Testis (tissue), 3 donors: ENCODE results near the gene MRPS5. TPM values are rescaled to one million over a fixed set of nuclear protein-coding genes. Genes with fewer than 3 reads are reported as not detected.

ENCODE experiments used
- DNase-seq: peaks from one replicate; pipeline ENCODE4 v3.0.0-alpha.2; 2019
- H3K27ac ChIP-seq, 2 donors: fragments of 200-600 bp; sonication (generic); one replicate each; pipeline ENCODE4 v1.5.1; 2019
- H3K27me3 ChIP-seq: fragments of 200-600 bp; sonication (generic); one replicate; pipeline ENCODE4 v1.5.1; 2019
- H3K36me3 ChIP-seq: fragments of 200-600 bp; sonication (generic); one replicate; pipeline ENCODE4 v1.5.1; 2017; ENCODE audit warnings: low read depth; ENCODE audit errors: missing control alignments
- H3K4me1 ChIP-seq: fragments of 200-600 bp; sonication (generic); one replicate; pipeline ENCODE4 v1.5.1; 2019
- H3K4me3 ChIP-seq, 2 donors: fragments of 200-600 bp; sonication (generic); one replicate each; pipeline ENCODE4 v1.5.1; 2017 to 2019
- H3K9me3 ChIP-seq: fragments of 200-600 bp; sonication (generic); one replicate; pipeline ENCODE4 v1.5.1; 2017
- POLR2A ChIP-seq: fragments of 450-650 bp; IDR thresholded peaks from one replicate; pipeline ENCODE4 v1.6.1; 2017; ENCODE audit warnings: antibody characterized with exemption, mild to moderate bottlenecking, moderate library complexity
- WGBS, 2 donors: methylation state at CpG; one replicate each; pipeline ENCODE4 v1.1.5; 2018; 5-methylcytosine and 5-hydroxymethylcytosine counted together
- intact Hi-C: fragments of 100-400 bp; cut with DNase I; formaldehyde crosslinking; loops from one replicate; pipeline ENCODE4 v1.15.1; 2023; ENCODE audit warnings: low total_unique reads
- polyA plus RNA-seq: library from polyadenylated mRNA; stranded (reverse); fragments of 350-450 nt; fragmentation: Illumina TruSeq; extraction: RNeasy Lipid Tissue Mini Kit (QIAGEN cat#74804); gene quantifications from one replicate; pipeline ENCODE4 v1.2.3, GENCODE V29; 2014; ENCODE audit warnings: low read depth, low replicate concordance; ENCODE audit not compliant: insufficient read depth
- total RNA-seq, 2 donors: library from RNA; depleted of rRNA; stranded (reverse); fragments of >200 nt; gene quantifications; one replicate each; pipeline ENCODE4 v1.2.3, GENCODE V29; 2016
- TF ChIP-seq, protein P1 (sequence below), 3 experiments: fragments of 450-650 bp in 2 of 3; fragments of 200-600 bp in 1 of 3; sonication (generic) in 1 of 3; IDR thresholded peaks; one replicate each; pipeline ENCODE4 v1.5.1; 2016 to 2019; ENCODE audit warnings: antibody characterized with exemption in 3 of 3, mild to moderate bottlenecking in 2 of 3, moderate library complexity in 1 of 3

Gene MRPS5
- total and polyA plus RNA-seq, 3 donors from 2014 or later: 44.4 to 63.1 (median 59.3) TPM

DNA sequence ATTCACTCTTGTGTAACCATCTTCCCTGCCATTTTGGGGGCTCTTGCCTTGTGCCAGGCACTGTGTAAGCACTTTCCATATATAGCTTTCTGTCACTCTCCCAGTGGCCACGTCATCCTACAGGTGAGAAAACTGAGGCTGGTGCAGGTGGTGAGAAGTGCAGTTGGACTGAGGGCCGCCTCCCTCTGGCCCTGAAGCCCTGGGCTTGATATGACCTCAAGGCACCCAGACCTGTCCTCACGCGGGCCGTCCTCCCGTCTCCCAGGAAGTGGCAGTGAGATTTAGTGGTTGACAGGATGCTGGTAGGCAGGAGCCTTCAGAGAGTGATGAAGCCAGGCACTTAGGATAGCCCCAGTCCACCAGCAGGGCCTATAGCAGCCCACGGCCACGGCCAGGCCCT is 65.6 kb downstream of the MRPS5 start:
- Histone ChIP-seq H3K27ac (no peak overlapping the region), H3K4me3 (no peak overlapping the region), H3K36me3 (no peaks in the 10 kb centered on the region), H3K27me3 (no peaks in the 10 kb centered on the region), H3K9me3 (no peaks in the 10 kb centered on the region), H3K4me1 (peaks cover 4% of the 10 kb centered on the region)
- no peak for TF ChIP-seq POLR2A
- TF ChIP-seq, protein P1, sequence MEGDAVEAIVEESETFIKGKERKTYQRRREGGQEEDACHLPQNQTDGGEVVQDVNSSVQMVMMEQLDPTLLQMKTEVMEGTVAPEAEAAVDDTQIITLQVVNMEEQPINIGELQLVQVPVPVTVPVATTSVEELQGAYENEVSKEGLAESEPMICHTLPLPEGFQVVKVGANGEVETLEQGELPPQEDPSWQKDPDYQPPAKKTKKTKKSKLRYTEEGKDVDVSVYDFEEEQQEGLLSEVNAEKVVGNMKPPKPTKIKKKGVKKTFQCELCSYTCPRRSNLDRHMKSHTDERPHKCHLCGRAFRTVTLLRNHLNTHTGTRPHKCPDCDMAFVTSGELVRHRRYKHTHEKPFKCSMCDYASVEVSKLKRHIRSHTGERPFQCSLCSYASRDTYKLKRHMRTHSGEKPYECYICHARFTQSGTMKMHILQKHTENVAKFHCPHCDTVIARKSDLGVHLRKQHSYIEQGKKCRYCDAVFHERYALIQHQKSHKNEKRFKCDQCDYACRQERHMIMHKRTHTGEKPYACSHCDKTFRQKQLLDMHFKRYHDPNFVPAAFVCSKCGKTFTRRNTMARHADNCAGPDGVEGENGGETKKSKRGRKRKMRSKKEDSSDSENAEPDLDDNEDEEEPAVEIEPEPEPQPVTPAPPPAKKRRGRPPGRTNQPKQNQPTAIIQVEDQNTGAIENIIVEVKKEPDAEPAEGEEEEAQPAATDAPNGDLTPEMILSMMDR (IDR thresholded peaks at IDR 0.05): no peak
- 83 to 89% methylated on average over 7 to 8 of the region's 8 CpGs for WGBS, 2 donors
- intact Hi-C loops: no loop called here
- no peak for DNase-seq

DNA sequence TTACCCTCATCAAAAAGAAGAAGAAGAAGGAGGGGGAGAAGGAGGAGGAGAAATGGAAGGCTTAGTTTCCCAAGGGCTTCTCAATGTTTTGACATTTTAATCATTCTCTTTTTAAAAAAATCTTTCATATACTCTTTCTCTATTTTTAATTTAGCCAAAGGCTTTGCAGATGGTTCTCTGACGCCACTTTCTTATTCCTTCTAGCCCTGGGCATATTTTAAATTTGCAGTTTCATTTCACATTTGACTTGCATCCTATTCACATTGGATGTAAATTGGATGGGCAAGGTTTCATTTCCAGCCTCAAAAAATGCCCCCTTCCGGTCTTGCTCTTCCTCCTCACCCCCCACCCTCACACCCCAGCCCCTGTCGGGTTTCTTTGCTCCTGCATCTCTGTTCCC is 66.3 kb downstream of the MRPS5 start:
- 54 to 75% methylated on average over 3 of the region's 3 CpGs for WGBS, 2 donors
- TF ChIP-seq, protein P1 (IDR thresholded peaks at IDR 0.05): no peak
- TF ChIP-seq POLR2A: no peak
- Histone ChIP-seq H3K9me3 (no peaks in the 10 kb centered on the region), H3K4me1 (peaks cover 4% of the 10 kb centered on the region), H3K27me3 (no peaks in the 10 kb centered on the region), H3K4me3 (no peak overlapping the region), H3K36me3 (no peaks in the 10 kb centered on the region), H3K27ac (no peak overlapping the region)
- intact Hi-C loops: no loop called here
- no peak for DNase-seq

DNA sequence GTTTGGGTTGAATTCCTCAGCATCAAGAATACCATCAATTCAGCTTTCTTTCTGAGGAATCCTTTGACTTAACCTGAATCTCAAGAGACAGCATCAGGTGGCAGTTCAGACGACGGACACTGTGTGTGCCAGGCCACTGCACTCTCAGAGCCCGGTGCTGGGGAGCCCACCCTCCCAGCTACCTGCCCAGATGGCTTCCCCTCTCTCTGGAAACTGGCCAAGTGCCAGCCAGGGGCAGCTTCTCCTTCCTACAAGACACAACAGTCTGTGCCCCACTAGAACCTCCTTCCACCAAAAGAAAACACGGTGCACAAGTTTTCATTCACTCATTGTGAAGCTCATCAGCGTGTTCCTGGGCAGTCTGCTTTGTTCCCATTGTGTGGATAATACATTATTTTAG is 67.6 kb downstream of the MRPS5 start:
- TF ChIP-seq, protein P1 (IDR thresholded peaks at IDR 0.05): no peak
- TF ChIP-seq POLR2A: no peak
- intact Hi-C loops: no loop called here
- H3K36me3 ChIP-seq: no peaks in the 10 kb centered on the region
- peaks cover 4% of the 10 kb centered on the region for H3K4me1 ChIP-seq
- H3K27me3 ChIP-seq: no peaks in the 10 kb centered on the region
- WGBS, 2 donors: 77 to 84% methylated on average over 5 of the region's 5 CpGs
- H3K9me3 ChIP-seq: no peaks in the 10 kb centered on the region
- H3K27ac ChIP-seq: no peak overlapping the region
- no peak for DNase-seq
- H3K4me3 ChIP-seq: no peak overlapping the region

DNA sequence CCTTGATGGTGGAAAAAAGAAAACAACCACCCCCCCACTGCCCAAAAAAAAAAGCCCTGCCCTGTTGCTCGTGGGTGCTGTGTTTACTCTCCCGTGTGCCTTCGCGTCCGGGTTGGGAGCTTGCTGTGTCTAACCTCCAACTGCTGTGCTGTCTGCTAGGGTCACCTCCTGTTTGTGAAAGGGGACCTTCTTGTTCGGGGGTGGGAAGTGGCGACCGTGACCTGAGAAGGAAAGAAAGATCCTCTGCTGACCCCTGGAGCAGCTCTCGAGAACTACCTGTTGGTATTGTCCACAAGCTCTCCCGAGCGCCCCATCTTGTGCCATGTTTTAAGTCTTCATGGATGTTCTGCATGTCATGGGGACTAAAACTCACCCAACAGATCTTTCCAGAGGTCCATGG is 68.1 kb downstream of the MRPS5 start:
- WGBS, 2 donors: 51 to 58% methylated on average over 11 of the region's 11 CpGs
- no peak for DNase-seq
- Histone ChIP-seq H3K27me3 (no peaks in the 10 kb centered on the region), H3K36me3 (no peaks in the 10 kb centered on the region), H3K27ac (no peak overlapping the region), H3K4me1 (peaks cover 4% of the 10 kb centered on the region), H3K4me3 (no peak overlapping the region), H3K9me3 (no peaks in the 10 kb centered on the region)
- intact Hi-C loops: no loop called here
- TF ChIP-seq, protein P1 (IDR thresholded peaks at IDR 0.05): no peak

DNA sequence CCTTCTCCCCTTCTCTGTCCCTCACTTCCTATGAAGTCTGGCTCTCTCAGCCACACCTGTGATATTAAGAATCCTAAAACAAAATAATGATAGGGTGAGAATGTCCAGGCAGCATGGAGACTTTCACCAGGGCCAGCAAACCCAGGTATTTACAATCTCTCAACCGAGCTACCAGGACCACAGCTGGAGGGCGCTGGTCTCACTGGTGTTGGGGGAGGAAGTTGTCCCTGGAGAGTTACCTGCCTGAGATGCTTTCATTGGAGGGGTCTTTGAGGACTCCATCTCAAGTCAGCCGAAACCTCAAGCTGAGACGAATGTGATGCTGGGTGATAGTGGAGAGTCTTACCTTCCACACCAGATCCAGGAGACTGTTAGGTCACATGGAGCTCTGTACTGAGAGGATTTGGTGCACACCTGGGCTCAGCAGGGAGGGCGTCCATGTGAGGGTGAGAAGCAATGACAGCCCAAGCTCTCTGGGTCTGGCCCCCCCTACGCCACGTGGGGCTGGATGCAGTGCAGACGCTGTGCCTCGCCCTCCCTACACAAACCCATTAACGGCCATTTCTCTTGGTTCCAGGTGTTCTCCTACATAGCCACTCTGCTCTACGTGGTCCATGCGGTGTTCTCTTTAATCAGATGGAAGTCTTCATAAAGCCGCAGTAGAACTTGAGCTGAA is 68.7 kb downstream of the MRPS5 start:
- no peak overlapping the region for H3K27ac ChIP-seq
- no peaks in the 10 kb centered on the region for H3K9me3 ChIP-seq
- no peak overlapping the region for H3K4me3 ChIP-seq
- peaks cover 4% of the 10 kb centered on the region for H3K4me1 ChIP-seq
- TF ChIP-seq POLR2A: no peak
- no peaks in the 10 kb centered on the region for H3K27me3 ChIP-seq
- H3K36me3 ChIP-seq: no peaks in the 10 kb centered on the region
- DNase-seq: no peak
- WGBS, 2 donors: 85 to 86% methylated on average over 11 to 13 of the region's 13 CpGs
- intact Hi-C loops: no loop called here
